ENCODE data around the gene SCLT1.

- TF ChIP-seq CTCF (IDR thresholded peaks at IDR 0.05) (no peak), EZH2 (IDR thresholded peaks at IDR 0.05; ENCODE audit: borderline replicate concordance, insufficient read depth, low read depth, low read length, poor library complexity, severe bottlenecking) (no peak)
Observed at GRCh38 chr4:129110931-129111330, 17.6 kb upstream of the SCLT1 start.

Data from B cell (primary cell).